ENCODE measurements around the gene PLBD1.

The PLBD1 gene

DNA sequence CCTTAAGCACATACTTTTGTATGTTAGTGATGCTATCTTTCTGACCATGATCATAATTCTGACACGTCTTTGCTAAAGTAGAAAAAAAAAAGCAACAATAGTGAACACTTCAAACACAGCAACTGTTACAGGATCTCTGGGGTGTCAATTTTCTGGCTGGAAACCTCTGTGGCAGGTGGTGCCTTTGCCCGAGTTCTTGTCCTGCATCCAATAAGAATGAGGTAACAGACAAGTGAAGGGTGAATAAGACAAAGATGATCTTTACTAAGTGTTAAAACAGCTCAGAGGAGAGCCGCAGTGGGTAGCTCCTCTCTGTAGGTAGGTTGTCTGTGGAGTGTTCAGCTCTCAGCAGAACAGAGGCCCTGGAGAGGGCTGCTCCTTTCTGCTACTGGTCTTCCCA, 20.9 kb upstream of the PLBD1 start:
- Histone ChIP-seq H3K27ac (no peak overlapping the region), H3K36me3 (ENCODE audit: control insufficient read depth, insufficient read depth, low read length) (no peaks in the 10 kb centered on the region), H2AFZ (no peak overlapping the region), H3K27me3 (ENCODE audit: control insufficient read depth, insufficient read depth, low read length) (no peaks in the 10 kb centered on the region), H3K4me2 (ENCODE audit: low read length) (no peak overlapping the region), H3K79me2 (no peaks in the 10 kb centered on the region), H3K4me1 (no peaks in the 10 kb centered on the region), H3K9me3 (ENCODE audit: control insufficient read depth, low read length) (no peaks in the 10 kb centered on the region), H3K4me3 (ENCODE audit: low read depth, low read length) (no peak overlapping the region), H3K9ac (no peak overlapping the region)
- TF ChIP-seq, protein P1, sequence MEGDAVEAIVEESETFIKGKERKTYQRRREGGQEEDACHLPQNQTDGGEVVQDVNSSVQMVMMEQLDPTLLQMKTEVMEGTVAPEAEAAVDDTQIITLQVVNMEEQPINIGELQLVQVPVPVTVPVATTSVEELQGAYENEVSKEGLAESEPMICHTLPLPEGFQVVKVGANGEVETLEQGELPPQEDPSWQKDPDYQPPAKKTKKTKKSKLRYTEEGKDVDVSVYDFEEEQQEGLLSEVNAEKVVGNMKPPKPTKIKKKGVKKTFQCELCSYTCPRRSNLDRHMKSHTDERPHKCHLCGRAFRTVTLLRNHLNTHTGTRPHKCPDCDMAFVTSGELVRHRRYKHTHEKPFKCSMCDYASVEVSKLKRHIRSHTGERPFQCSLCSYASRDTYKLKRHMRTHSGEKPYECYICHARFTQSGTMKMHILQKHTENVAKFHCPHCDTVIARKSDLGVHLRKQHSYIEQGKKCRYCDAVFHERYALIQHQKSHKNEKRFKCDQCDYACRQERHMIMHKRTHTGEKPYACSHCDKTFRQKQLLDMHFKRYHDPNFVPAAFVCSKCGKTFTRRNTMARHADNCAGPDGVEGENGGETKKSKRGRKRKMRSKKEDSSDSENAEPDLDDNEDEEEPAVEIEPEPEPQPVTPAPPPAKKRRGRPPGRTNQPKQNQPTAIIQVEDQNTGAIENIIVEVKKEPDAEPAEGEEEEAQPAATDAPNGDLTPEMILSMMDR (IDR thresholded peaks at IDR 0.05), result no peak

DNA sequence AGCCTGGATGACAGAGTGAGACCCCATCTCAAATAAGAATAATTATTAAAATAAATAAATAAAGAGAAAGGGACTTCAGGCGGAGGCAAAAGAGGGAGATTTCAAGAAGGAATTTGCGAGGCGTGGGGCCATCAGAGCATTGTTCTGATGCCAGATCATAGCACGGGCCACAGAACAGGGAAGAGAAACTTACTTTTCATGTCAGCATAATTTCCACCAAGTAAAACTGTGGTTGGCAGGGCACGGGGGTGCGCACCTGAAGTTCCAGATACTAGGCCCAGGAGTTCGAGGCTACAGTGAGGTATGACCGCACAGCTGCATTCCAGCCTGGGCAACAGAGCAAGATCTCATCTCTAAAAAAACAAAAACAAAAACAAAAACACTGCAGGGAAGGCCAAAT, 11.0 kb upstream of the PLBD1 start:
- no peaks in the 10 kb centered on the region for H3K9me3 ChIP-seq (ENCODE audit: control insufficient read depth, low read length)
- no peak overlapping the region for H2AFZ ChIP-seq
- H3K27ac ChIP-seq, result no peak overlapping the region
- no peak overlapping the region for H3K9ac ChIP-seq
- TF ChIP-seq, protein P1 (IDR thresholded peaks at IDR 0.05), result no peak
- no peak overlapping the region for H3K4me2 ChIP-seq (ENCODE audit: low read length)
- no peaks in the 10 kb centered on the region for H3K27me3 ChIP-seq (ENCODE audit: control insufficient read depth, insufficient read depth, low read length)
- H3K4me3 ChIP-seq (ENCODE audit: low read depth, low read length), result no peak overlapping the region
- H3K36me3 ChIP-seq (ENCODE audit: control insufficient read depth, insufficient read depth, low read length), result no peaks in the 10 kb centered on the region
- H3K79me2 ChIP-seq, result no peaks in the 10 kb centered on the region
- H3K4me1 ChIP-seq, result no peaks in the 10 kb centered on the region

GRCh38 chr12:14577344-14577743, 9.7 kb upstream of the PLBD1 start:
- TF ChIP-seq, protein P1 (IDR thresholded peaks at IDR 0.05), result no peak
- no peak overlapping the region for H3K27ac ChIP-seq
- no peaks in the 10 kb centered on the region for H3K79me2 ChIP-seq
- no peak overlapping the region for H3K4me2 ChIP-seq (ENCODE audit: low read length)
- no peak overlapping the region for H3K9ac ChIP-seq
- no peak overlapping the region for H2AFZ ChIP-seq
- H3K9me3 ChIP-seq (ENCODE audit: control insufficient read depth, low read length), result no peaks in the 10 kb centered on the region
- no peaks in the 10 kb centered on the region for H3K36me3 ChIP-seq (ENCODE audit: control insufficient read depth, insufficient read depth, low read length)
- H3K27me3 ChIP-seq (ENCODE audit: control insufficient read depth, insufficient read depth, low read length), result no peaks in the 10 kb centered on the region
- H3K4me1 ChIP-seq, result no peaks in the 10 kb centered on the region
- no peak overlapping the region for H3K4me3 ChIP-seq (ENCODE audit: low read depth, low read length)

DNA sequence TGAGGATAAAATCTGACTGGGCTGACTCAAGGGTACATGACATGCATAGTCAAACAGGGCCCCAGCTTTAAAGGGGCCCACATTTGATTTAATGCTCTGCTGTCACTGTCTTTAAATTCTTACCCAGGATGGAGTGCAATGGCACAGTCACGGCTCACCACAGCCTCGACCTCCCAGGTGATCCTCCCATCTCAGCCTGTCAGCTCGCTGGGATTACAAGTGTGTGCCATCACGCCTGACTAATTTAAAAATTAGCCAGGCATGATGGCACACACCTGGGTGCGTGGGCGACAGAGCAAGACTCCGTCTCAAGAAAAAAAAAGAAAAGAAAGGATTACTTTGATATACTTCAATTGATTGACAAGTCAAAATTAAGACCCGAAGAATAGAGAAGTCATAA, 9.2 kb upstream of the PLBD1 start:
- H3K4me2 ChIP-seq (ENCODE audit: low read length), result no peak overlapping the region
- no peaks in the 10 kb centered on the region for H3K79me2 ChIP-seq
- TF ChIP-seq, protein P1 (IDR thresholded peaks at IDR 0.05), result no peak

GRCh38 chr12:14575585-14575984, 7.9 kb upstream of the PLBD1 start:
- H2AFZ ChIP-seq, result no peak overlapping the region
- no peak overlapping the region for H3K27ac ChIP-seq
- TF ChIP-seq, protein P1 (IDR thresholded peaks at IDR 0.05), result no peak

More for the DNA sequence above, 9.2 kb upstream of the PLBD1 start:
- Histone ChIP-seq H3K27me3 (ENCODE audit: control insufficient read depth, insufficient read depth, low read length) (no peaks in the 10 kb centered on the region), H3K4me3 (ENCODE audit: low read depth, low read length) (no peak overlapping the region), H3K4me1 (no peaks in the 10 kb centered on the region), H2AFZ (no peak overlapping the region), H3K36me3 (ENCODE audit: control insufficient read depth, insufficient read depth, low read length) (no peaks in the 10 kb centered on the region), H3K9me3 (ENCODE audit: control insufficient read depth, low read length) (no peaks in the 10 kb centered on the region), H3K9ac (no peak overlapping the region), H3K27ac (no peak overlapping the region)

More at GRCh38 chr12:14575585-14575984, 7.9 kb upstream of the PLBD1 start:
- H3K4me2 ChIP-seq (ENCODE audit: low read length), result no peak overlapping the region
- H3K9ac ChIP-seq, result no peak overlapping the region
- H3K36me3 ChIP-seq (ENCODE audit: control insufficient read depth, insufficient read depth, low read length), result no peaks in the 10 kb centered on the region
- no peak overlapping the region for H3K4me3 ChIP-seq (ENCODE audit: low read depth, low read length)
- no peaks in the 10 kb centered on the region for H3K27me3 ChIP-seq (ENCODE audit: control insufficient read depth, insufficient read depth, low read length)
- no peaks in the 10 kb centered on the region for H3K9me3 ChIP-seq (ENCODE audit: control insufficient read depth, low read length)
- H3K79me2 ChIP-seq, result no peaks in the 10 kb centered on the region
- no peaks in the 10 kb centered on the region for H3K4me1 ChIP-seq

Data from parathyroid adenoma (tissue), 2 donors.